H1 (cell line): ENCODE data around the gene CBLL1. TPM values are rescaled to one million over a fixed set of nuclear protein-coding genes. Genes with fewer than 3 reads are reported as not detected.

Source experiments
- CTCF ChIP-seq, 3 experiments: IDR thresholded peaks; 1 replicate in 2 of 3; 2 replicates in 1 of 3; pipeline versions ENCODE4 v1.5.1 to v1.6.1; 2011; ENCODE audit warnings: low read length in 3 of 3, mild to moderate bottlenecking in 3 of 3, inconsistent platforms in 2 of 3, low read depth in 1 of 3, moderate library complexity in 1 of 3; ENCODE audit not compliant: insufficient read depth in 1 of 3; ENCODE audit errors: control extremely low read depth in 1 of 3
- KDM1A ChIP-seq: fragments of 200-600, 300-600 bp; sonication (generic); IDR thresholded peaks from 2 replicates; pipeline ENCODE4 v1.7.1; 2016; ENCODE audit warnings: mild to moderate bottlenecking, low read length, borderline replicate concordance
- KDM4A ChIP-seq: IDR thresholded peaks from one replicate; pipeline ENCODE4 v1.7.1; 2012; ENCODE audit warnings: low read depth, mild to moderate bottlenecking, moderate library complexity, low read length, inconsistent platforms; ENCODE audit not compliant: severe bottlenecking
- POLR2A ChIP-seq, 2 experiments: IDR thresholded peaks; 1 replicate in 1 of 2; 2 replicates in 1 of 2; pipeline ENCODE4 v1.6.1; 2011; ENCODE audit warnings: low read depth in 2 of 2, low read length in 2 of 2, mild to moderate bottlenecking in 2 of 2; ENCODE audit errors: control extremely low read depth in 1 of 2
- SAP30 ChIP-seq: fragments of 300-600 bp; sonication (generic); IDR thresholded peaks from 2 replicates; pipeline ENCODE4 v1.7.1; 2012; ENCODE audit warnings: low read length, moderate library complexity, mild to moderate bottlenecking, inconsistent platforms; ENCODE audit not compliant: insufficient read depth, insufficient replicate concordance
- TAF1 ChIP-seq: IDR thresholded peaks from 2 replicates; pipeline ENCODE4 v1.6.1; 2011; ENCODE audit warnings: mild to moderate bottlenecking, low read depth, low read length
- ZNF274 ChIP-seq: IDR thresholded peaks from 2 replicates; pipeline ENCODE4 v1.7.0; 2012; ENCODE audit warnings: low read length, borderline replicate concordance; ENCODE audit errors: extremely low read depth
- polyA plus RNA-seq, 7 experiments: library from polyadenylated mRNA; depleted of rRNA in 3 of 7; stranded (reverse) in 5 of 7; unstranded in 2 of 7; fragments of >200 nt in 5 of 7; fragments of 200-250 nt in 2 of 7; gene quantifications; 1 replicate in 5 of 7; 2 replicates in 1 of 7; 4 replicates in 1 of 7; pipeline versions ENCODE4 v1.2.1 to v1.2.3, GENCODE V29; 2011 to 2013; ENCODE audit warnings: missing spikeins in 2 of 7, mixed read lengths in 2 of 7
- total RNA-seq: library from RNA; stranded (reverse); fragmentation: NEBNext Ultra II Directional; extraction: Animal tissue kit (Norgen Biotek cat#: 25700); gene quantifications from 2 replicates; pipeline ENCODE4 v1.2.1, GENCODE V29; 2021

The CBLL1 gene
- total and polyA plus RNA-seq, 2 of the 8 experiments (the other 6 are each of a cell fraction or from before 2014, with no cell fraction given), result 27.0 to 34.0 TPM

- TF ChIP-seq CTCF (IDR thresholded peaks at IDR 0.05; ENCODE audit: control extremely low read depth in 1 of 3, insufficient read depth in 1 of 3, low read depth in 1 of 3, low read length in 3 of 3), result no peak
- TF ChIP-seq SAP30, result peak; percentile 46
- TF ChIP-seq KDM1A, result peak; percentile 79; the same call in 1 of the 2 replicates
- TF ChIP-seq ZNF274, result no peak
- TF ChIP-seq KDM4A, result peak; percentile 30
- TF ChIP-seq POLR2A (IDR thresholded peaks at IDR 0.05; ENCODE audit: control extremely low read depth in 1 of 2, low read depth in 2 of 2, low read length in 2 of 2), result peak in 1 of 2 experiments; percentile 26; a peak in 2 of 3 replicates
- TF ChIP-seq TAF1, result 0 out of 2 replicates have a peak, but pooled peaks have one; percentile 33
Measured at GRCh38 chr7:107742678-107743566, 1.0 kb upstream of the CBLL1 start (continued).
